Epithelial cell of esophagus (primary cell): ENCODE measurements around the gene TSC22D3.

Source experiments
- DNase-seq: peaks from one replicate; pipeline ENCODE4 v3.0.0; 2010; ENCODE audit warnings: low read depth
- H3K4me3 ChIP-seq: 2 replicates; pipeline ENCODE4 v1.5.1; 2011; ENCODE audit warnings: mild to moderate bottlenecking, low read length, control low read depth
- CTCF ChIP-seq: IDR thresholded peaks from 2 replicates; pipeline ENCODE4 v1.5.1; 2011; ENCODE audit warnings: low read depth, mild to moderate bottlenecking, low read length, control low read depth, inconsistent platforms; ENCODE audit not compliant: insufficient read depth; ENCODE audit errors: missing control alignments

Gene TSC22D3

GRCh38 chrX:107725761-107726555, 49.6 kb downstream of the TSC22D3 start:
- DNase-seq, result peak; percentile 33
- H3K4me3 ChIP-seq, result no peak overlapping the region
- no peak for TF ChIP-seq CTCF

- no peak for TF ChIP-seq CTCF
Measured at GRCh38 chrX:107724653-107725052, 50.9 kb downstream of the TSC22D3 start.

GRCh38 chrX:107723511-107723910, 52.1 kb downstream of the TSC22D3 start:
- no peak for DNase-seq
- TF ChIP-seq CTCF, result no peak

More at GRCh38 chrX:107724653-107725052, 50.9 kb downstream of the TSC22D3 start:
- no peak for DNase-seq
- no peak overlapping the region for H3K4me3 ChIP-seq

GRCh38 chrX:107721966-107722707, 53.5 kb downstream of the TSC22D3 start:
- no peak for DNase-seq
- no peak overlapping the region for H3K4me3 ChIP-seq
- TF ChIP-seq CTCF, result no peak

More at GRCh38 chrX:107723511-107723910, 52.1 kb downstream of the TSC22D3 start:
- H3K4me3 ChIP-seq, result no peak overlapping the region

GRCh38 chrX:107721318-107721717, 54.3 kb downstream of the TSC22D3 start:
- TF ChIP-seq CTCF, result no peak
- no peak overlapping the region for H3K4me3 ChIP-seq
- no peak for DNase-seq

- DNase-seq, result peak; percentile 74
- peak; percentile 74 for TF ChIP-seq CTCF
- H3K4me3 ChIP-seq, result no peak overlapping the region
Measured at GRCh38 chrX:107718156-107718621, 57.4 kb downstream of the TSC22D3 start.
